H1 (cell line): ENCODE data around the gene NTRK2. TPM values are rescaled to one million over a fixed set of nuclear protein-coding genes. Genes with fewer than 3 reads are reported as not detected.

Source experiments
- CTCF ChIA-PET: fragments of 300-600 bp; sonication (Branson Sonifier 250); formaldehyde crosslinking; loops from one replicate; lab custom pipeline; 2021; ENCODE audit not compliant: partially characterized antibody; lab: Charles Lee
- POLR2A ChIA-PET: fragments of 300-600 bp; sonication (Branson Sonifier 250); formaldehyde crosslinking; loops from one replicate; lab custom pipeline; 2021; ENCODE audit warnings: inconsistent platforms; ENCODE audit not compliant: partially characterized antibody; lab: Charles Lee
- DNase-seq, 2 experiments: peaks; one replicate each; pipeline versions ENCODE4 v3.0.0 to v3.0.0-alpha.2; 2010 to 2022; ENCODE audit warnings: low spot score in 2 of 2, low read depth in 1 of 2, mixed read lengths in 1 of 2
- FAIRE-seq: peaks from 2 replicates; lab custom pipeline; 2011; peaks lifted over from hg19 to GRCh38; lab: Jason Lieb, UNC
- H2AFZ ChIP-seq: 2 replicates; pipeline ENCODE4 v1.8.1; 2012; ENCODE audit warnings: low read length, inconsistent platforms
- H2AK5ac ChIP-seq: 2 replicates; pipeline ENCODE4 v1.6.1; 2013; ENCODE audit warnings: low read depth, low read length
- H2BK120ac ChIP-seq: replicated peaks from 2 replicates; pipeline ENCODE3; 2013; ENCODE audit warnings: low read depth, low read length, inconsistent platforms
- H2BK12ac ChIP-seq: 2 replicates; pipeline ENCODE4 v1.6.1; 2013; ENCODE audit warnings: low read depth, low read length
- H2BK15ac ChIP-seq: 2 replicates; pipeline ENCODE4 v1.6.1; 2013; ENCODE audit warnings: low read length
- H2BK20ac ChIP-seq: 2 replicates; pipeline ENCODE4 v1.6.1; 2013; ENCODE audit warnings: low read length
- H2BK5ac ChIP-seq: 2 replicates; pipeline ENCODE4 v1.6.1; 2013; ENCODE audit warnings: low read depth, low read length
- H3K14ac ChIP-seq: 2 replicates; pipeline ENCODE4 v1.6.1; 2013; ENCODE audit warnings: inconsistent platforms; ENCODE audit not compliant: insufficient read length
- H3K18ac ChIP-seq: 2 replicates; pipeline ENCODE4 v1.6.1; 2013; ENCODE audit warnings: low read length; ENCODE audit errors: extremely low read depth
- H3K23ac ChIP-seq: 2 replicates; pipeline ENCODE4 v1.6.1; 2013; ENCODE audit warnings: inconsistent platforms; ENCODE audit not compliant: insufficient read length
- H3K23me2 ChIP-seq: 2 replicates; pipeline ENCODE4 v1.6.1; 2013; ENCODE audit warnings: low read depth, low read length
- H3K27ac ChIP-seq: 2 replicates; pipeline ENCODE4 v1.6.1; 2011; ENCODE audit warnings: low read depth, low read length, inconsistent platforms
- H3K27me3 ChIP-seq, 4 experiments: replicated peaks in 1 of 4; 1 replicate in 1 of 4; 2 replicates in 3 of 4; pipeline versions ENCODE4 v1.6.1 to v1.8.1; 2011 to 2013; ENCODE audit warnings: low read length in 3 of 4, mild to moderate bottlenecking in 3 of 4, inconsistent platforms in 2 of 4, mixed read lengths in 2 of 4, moderate library complexity in 1 of 4; ENCODE audit not compliant: control insufficient read depth in 3 of 4, insufficient read depth in 3 of 4; ENCODE audit errors: extremely low read depth in 1 of 4
- H3K36me3 ChIP-seq, 4 experiments: 2 replicates each; pipeline versions ENCODE4 v1.6.1 to v1.8.1; 2011 to 2013; ENCODE audit warnings: mild to moderate bottlenecking in 4 of 4, low read length in 3 of 4, moderate library complexity in 2 of 4, control low read depth in 1 of 4, inconsistent platforms in 1 of 4; ENCODE audit not compliant: insufficient read depth in 4 of 4, control insufficient read depth in 2 of 4
- H3K4ac ChIP-seq: replicated peaks from 2 replicates; pipeline ENCODE3; 2013; ENCODE audit warnings: low read length, low read depth, mixed read lengths, inconsistent platforms; ENCODE audit not compliant: insufficient read length
- H3K4me1 ChIP-seq, 4 experiments: replicated peaks in 1 of 4; 1 replicate in 1 of 4; 2 replicates in 3 of 4; pipeline versions ENCODE4 v1.6.1 to v1.8.1; 2011 to 2013; ENCODE audit warnings: low read length in 3 of 4, inconsistent platforms in 2 of 4, mixed read lengths in 1 of 4; ENCODE audit not compliant: insufficient read depth in 4 of 4, control insufficient read depth in 3 of 4
- H3K4me2 ChIP-seq, 2 experiments: 2 replicates each; pipeline versions ENCODE4 v1.6.1 to v1.8.1; 2011 to 2013; ENCODE audit warnings: low read depth in 2 of 2, low read length in 2 of 2, control low read depth in 1 of 2, inconsistent platforms in 1 of 2, mild to moderate bottlenecking in 1 of 2; ENCODE audit not compliant: insufficient read depth in 1 of 2
- H3K4me3 ChIP-seq, 4 experiments: fragments of 200-600, 300-600 bp in 1 of 4; sonication (generic), shearing (Covaris generic), sonication (Bioruptor Twin) in 1 of 4; 2 replicates each; pipeline versions ENCODE4 v1.5.1 to v1.8.1; 2011 to 2016; ENCODE audit warnings: low read length in 4 of 4, low read depth in 3 of 4, control low read depth in 2 of 4, inconsistent platforms in 2 of 4, mild to moderate bottlenecking in 2 of 4, mixed read lengths in 1 of 4, moderate library complexity in 1 of 4; ENCODE audit not compliant: insufficient read depth in 2 of 4; ENCODE audit errors: extremely low read depth in 1 of 4
- H3K56ac ChIP-seq: replicated peaks from 2 replicates; pipeline ENCODE3; 2013; ENCODE audit warnings: low read depth, mild to moderate bottlenecking, mixed read lengths, low read length, inconsistent platforms; ENCODE audit not compliant: insufficient read length
- H3K79me1 ChIP-seq: 2 replicates; pipeline ENCODE4 v1.6.1; 2013; ENCODE audit warnings: low read depth, low read length, control low read depth
- H3K79me2 ChIP-seq, 2 experiments: 2 replicates each; pipeline versions ENCODE4 v1.6.1 to v1.8.1; 2012 to 2013; ENCODE audit warnings: low read length in 2 of 2, mild to moderate bottlenecking in 2 of 2, inconsistent platforms in 1 of 2; ENCODE audit not compliant: insufficient read depth in 2 of 2, control insufficient read depth in 1 of 2
- H3K9ac ChIP-seq, 4 experiments: replicated peaks in 1 of 4; 1 replicate in 1 of 4; 2 replicates in 3 of 4; pipeline versions ENCODE4 v1.6.1 to v1.8.1; 2011 to 2013; ENCODE audit warnings: low read depth in 3 of 4, low read length in 3 of 4, control low read depth in 2 of 4, mild to moderate bottlenecking in 2 of 4, moderate library complexity in 2 of 4, inconsistent platforms in 1 of 4; ENCODE audit errors: extremely low read depth in 1 of 4
- H3K9me3 ChIP-seq, 2 experiments: 2 replicates each; pipeline versions ENCODE4 v1.6.1 to v1.8.1; 2012 to 2013; ENCODE audit warnings: mild to moderate bottlenecking in 2 of 2, moderate library complexity in 2 of 2, control low read depth in 1 of 2, inconsistent platforms in 1 of 2, low read depth in 1 of 2, low read length in 1 of 2, mixed read lengths in 1 of 2; ENCODE audit not compliant: insufficient read depth in 2 of 2
- H4K20me1 ChIP-seq, 2 experiments: replicated peaks in 1 of 2; 2 replicates each; pipeline versions ENCODE3 to v1.8.1; 2011 to 2013; ENCODE audit warnings: inconsistent platforms in 2 of 2, low read length in 2 of 2, mild to moderate bottlenecking in 1 of 2; ENCODE audit not compliant: insufficient read depth in 2 of 2, control insufficient read depth in 1 of 2
- H4K5ac ChIP-seq: 2 replicates; pipeline ENCODE4 v1.6.1; 2013; ENCODE audit warnings: low read length, low read depth, mixed read lengths, inconsistent platforms; ENCODE audit not compliant: insufficient read length
- H4K8ac ChIP-seq: 2 replicates; pipeline ENCODE4 v1.8.0; 2013; ENCODE audit warnings: mild to moderate bottlenecking, moderate library complexity, low read length, inconsistent platforms; ENCODE audit not compliant: insufficient read depth; ENCODE audit errors: extremely low read depth
- H4K91ac ChIP-seq: replicated peaks from 2 replicates; pipeline ENCODE3; 2013; ENCODE audit warnings: low read length, mixed read lengths, inconsistent platforms; ENCODE audit not compliant: insufficient read length
- E2F6 ChIP-seq: IDR thresholded peaks from 2 replicates; pipeline ENCODE4 v1.6.1; 2012; ENCODE audit warnings: inconsistent platforms
- RBBP5 ChIP-seq: IDR thresholded peaks from 2 replicates; pipeline ENCODE4 v1.7.1; 2012; ENCODE audit warnings: low read depth, mild to moderate bottlenecking, inconsistent platforms, low read length, moderate library complexity, borderline replicate concordance
- WGBS, 2 experiments: shearing (Covaris generic) in 1 of 2; methylation state at CpG; one replicate each; pipeline versions ENCODE4 v1.1.6 to v1.1.7; 2013 to 2015; ENCODE audit warnings: low lambda C conversion rate in 2 of 2, mixed read lengths in 2 of 2, inconsistent platforms in 1 of 2, low coverage in 1 of 2, missing lambda C conversion rate in 1 of 2; ENCODE audit not compliant: insufficient replicate concordance in 2 of 2, insufficient coverage in 1 of 2, insufficient read length in 1 of 2; ENCODE audit errors: extremely low coverage in 1 of 2, missing lambda C conversion rate in 1 of 2; 5-methylcytosine and 5-hydroxymethylcytosine counted together
- polyA plus RNA-seq, 7 experiments: library from polyadenylated mRNA; depleted of rRNA in 3 of 7; stranded (reverse) in 5 of 7; unstranded in 2 of 7; fragments of >200 nt in 5 of 7; fragments of 200-250 nt in 2 of 7; gene quantifications; 1 replicate in 5 of 7; 2 replicates in 1 of 7; 4 replicates in 1 of 7; pipeline versions ENCODE4 v1.2.1 to v1.2.3, GENCODE V29; 2011 to 2013; ENCODE audit warnings: missing spikeins in 2 of 7, mixed read lengths in 2 of 7
- total RNA-seq: library from RNA; stranded (reverse); fragmentation: NEBNext Ultra II Directional; extraction: Animal tissue kit (Norgen Biotek cat#: 25700); gene quantifications from 2 replicates; pipeline ENCODE4 v1.2.1, GENCODE V29; 2021

Gene NTRK2
- total and polyA plus RNA-seq, 2 of the 8 experiments (the other 6 are each of a cell fraction or from before 2014, with no cell fraction given), result 0.03 to 0.04 TPM

GRCh38 chr9:84950879-84951811 is 281.6 kb downstream of the NTRK2 start:
- H3K9me3 ChIP-seq, result no peaks in the 10 kb centered on the region
- no peak overlapping the region for H3K14ac ChIP-seq
- no peaks in the 10 kb centered on the region for H4K20me1 ChIP-seq
- H3K79me1 ChIP-seq, result no peaks in the 10 kb centered on the region
- H3K36me3 ChIP-seq, result no peaks in the 10 kb centered on the region
- H2BK20ac ChIP-seq, result no peak overlapping the region
- no peaks in the 10 kb centered on the region for H3K4me1 ChIP-seq
- no peak overlapping the region for H3K4me2 ChIP-seq
- H3K23me2 ChIP-seq, result no peaks in the 10 kb centered on the region
- H3K56ac ChIP-seq, result no peak overlapping the region
- WGBS, 2 experiments, result 87% methylated on average over 9 of the region's 9 CpGs; no CpG with 5 or more reads in 1 of the 2 experiments
- H2BK5ac ChIP-seq, result no peak overlapping the region
- H2BK120ac ChIP-seq, result no peak overlapping the region
- no peak overlapping the region for H2BK15ac ChIP-seq
- H3K23ac ChIP-seq, result no peak overlapping the region
- no peak overlapping the region for H4K8ac ChIP-seq
- no peak overlapping the region for H3K27ac ChIP-seq
- FAIRE-seq (no peak), DNase-seq (no peak)
- H3K4ac ChIP-seq, result no peak overlapping the region
- H2AFZ ChIP-seq, result no peak overlapping the region
- no peak overlapping the region for H4K5ac ChIP-seq
- no peaks in the 10 kb centered on the region for H3K79me2 ChIP-seq
- ChIA-PET POLR2A (interaction anchor here (0.6 kb wide), 1 partner anchor 988 kb away, joined by 4 read pairs; no protein-coding TSS in a partner anchor), CTCF (interaction anchor here (0.7 to 4.3 kb wide), 9 partner anchors 14 to 307 kb away, joined by 3 to 29 read pairs (median 4); no protein-coding TSS in a partner anchor)
- no peak overlapping the region for H2BK12ac ChIP-seq
- no peak overlapping the region for H4K91ac ChIP-seq
- H3K4me3 ChIP-seq, result no peak overlapping the region
- no peak overlapping the region for H2AK5ac ChIP-seq
- H3K18ac ChIP-seq, result no peak overlapping the region
- H3K9ac ChIP-seq, result no peak overlapping the region
- H3K27me3 ChIP-seq, result peaks cover 0 to 7% (median 2%) of the 10 kb centered on the region in 4 experiments; a peak in 1 of 7 replicates
- no peak for TF ChIP-seq RBBP5
- no peak for TF ChIP-seq E2F6
